Measurements from ENCODE around the gene KCNJ1. TPM values are rescaled to one million over a fixed set of nuclear protein-coding genes. Genes with fewer than 3 reads are reported as not detected.

Gene KCNJ1
- total RNA-seq, 2 experiments from 2014 or later = not detected

- CTCF ChIA-PET = interaction anchor here (0.7 to 1.3 kb wide), 3 partner anchors 61 to 667 kb away, joined by 3 read pairs; no protein-coding TSS in a partner anchor
- POLR2A ChIA-PET = no interaction called here
- no peaks in the 10 kb centered on the region for H3K9me3 Mint-ChIP-seq
These were observed 42.7 kb downstream of the KCNJ1 start for GRCh38 chr11:128824191-128825049.

GRCh38 chr11:128823753-128824152 is 43.3 kb downstream of the KCNJ1 start:
- intact Hi-C loops (cut with micrococcal nuclease) = no loop called here
- DNase-seq = no peak
- Mint-ChIP-seq H3K4me1 (ENCODE audit: low read depth) (no peaks in the 10 kb centered on the region), H3K27me3 (no peaks in the 10 kb centered on the region), H3K36me3 (no peaks in the 10 kb centered on the region), H3K27ac (no peak overlapping the region), H3K4me3 (no peak overlapping the region), H3K9me3 (no peaks in the 10 kb centered on the region)
- ChIA-PET CTCF (no interaction called here), POLR2A (no interaction called here)

More at GRCh38 chr11:128824191-128825049, 42.7 kb downstream of the KCNJ1 start:
- no peaks in the 10 kb centered on the region for H3K4me1 Mint-ChIP-seq (ENCODE audit: low read depth)
- no peaks in the 10 kb centered on the region for H3K27me3 Mint-ChIP-seq
- intact Hi-C loops (cut with micrococcal nuclease) = no loop called here
- DNase-seq = no peak
- H3K36me3 Mint-ChIP-seq = no peaks in the 10 kb centered on the region
- no peak overlapping the region for H3K27ac Mint-ChIP-seq
- no peak overlapping the region for H3K4me3 Mint-ChIP-seq

GRCh38 chr11:128822130-128822529 is 45.0 kb downstream of the KCNJ1 start:
- no peaks in the 10 kb centered on the region for H3K36me3 Mint-ChIP-seq
- H3K9me3 Mint-ChIP-seq = no peaks in the 10 kb centered on the region
- ChIA-PET POLR2A (no interaction called here), CTCF (interaction anchor here (1.4 to 1.5 kb wide), 2 partner anchors 19 to 26 kb away, joined by 3 to 5 read pairs; no protein-coding TSS in a partner anchor)
- no peak overlapping the region for H3K27ac Mint-ChIP-seq
- no peak overlapping the region for H3K4me3 Mint-ChIP-seq
- no peaks in the 10 kb centered on the region for H3K27me3 Mint-ChIP-seq
- intact Hi-C loops (cut with micrococcal nuclease) = no loop called here
- no peaks in the 10 kb centered on the region for H3K4me1 Mint-ChIP-seq (ENCODE audit: low read depth)
- DNase-seq = no peak

- no peak for DNase-seq
- POLR2A ChIA-PET = no interaction called here
- Mint-ChIP-seq H3K9me3 (no peaks in the 10 kb centered on the region), H3K4me3 (no peak overlapping the region), H3K27me3 (no peaks in the 10 kb centered on the region), H3K36me3 (no peaks in the 10 kb centered on the region), H3K27ac (no peak overlapping the region), H3K4me1 (ENCODE audit: low read depth) (no peaks in the 10 kb centered on the region)
- intact Hi-C loops (cut with micrococcal nuclease) = no loop called here
- CTCF ChIA-PET = interaction anchor here (0.9 to 1.5 kb wide), 3 partner anchors 9 to 27 kb away, joined by 3 to 7 read pairs (median 5); no protein-coding TSS in a partner anchor
These were observed 45.5 kb downstream of the KCNJ1 start for GRCh38 chr11:128821556-128821955.

GRCh38 chr11:128819198-128819597 is 47.9 kb downstream of the KCNJ1 start:
- H3K4me3 Mint-ChIP-seq = no peak overlapping the region
- no peak overlapping the region for H3K27ac Mint-ChIP-seq
- intact Hi-C loops (cut with micrococcal nuclease) = no loop called here
- H3K27me3 Mint-ChIP-seq = no peaks in the 10 kb centered on the region
- H3K9me3 Mint-ChIP-seq = no peaks in the 10 kb centered on the region
- no peaks in the 10 kb centered on the region for H3K4me1 Mint-ChIP-seq (ENCODE audit: low read depth)
- no peak for DNase-seq
- ChIA-PET CTCF (no interaction called here), POLR2A (no interaction called here)
- H3K36me3 Mint-ChIP-seq = peaks cover 3% of the 10 kb centered on the region

GRCh38 chr11:128814856-128815705 is 52.0 kb downstream of the KCNJ1 start:
- Mint-ChIP-seq H3K9me3 (no peaks in the 10 kb centered on the region), H3K4me1 (ENCODE audit: low read depth) (peaks cover 11% of the 10 kb centered on the region), H3K36me3 (peaks cover 24% of the 10 kb centered on the region), H3K4me3 (no peak overlapping the region), H3K27me3 (no peaks in the 10 kb centered on the region), H3K27ac (no peak overlapping the region)
- no peak for DNase-seq
- intact Hi-C loops (cut with micrococcal nuclease) = no loop called here
- ChIA-PET CTCF (no interaction called here), POLR2A (no interaction called here)

GRCh38 chr11:128813729-128814128 is 53.4 kb downstream of the KCNJ1 start:
- no peaks in the 10 kb centered on the region for H3K27me3 Mint-ChIP-seq
- no peaks in the 10 kb centered on the region for H3K9me3 Mint-ChIP-seq
- POLR2A ChIA-PET = no interaction called here
- H3K4me1 Mint-ChIP-seq (ENCODE audit: low read depth) = peaks cover 19% of the 10 kb centered on the region
- peaks cover 33% of the 10 kb centered on the region for H3K36me3 Mint-ChIP-seq
- intact Hi-C loops (cut with micrococcal nuclease) = no loop called here
- peak overlapping the region; percentile 23 for H3K27ac Mint-ChIP-seq
- CTCF ChIA-PET = no interaction called here
- DNase-seq = no peak
- H3K4me3 Mint-ChIP-seq = no peak overlapping the region

GRCh38 chr11:128810784-128811514 is 56.1 kb downstream of the KCNJ1 start:
- Mint-ChIP-seq H3K9me3 (no peaks in the 10 kb centered on the region), H3K4me1 (ENCODE audit: low read depth) (peaks cover 33% of the 10 kb centered on the region), H3K27me3 (no peaks in the 10 kb centered on the region), H3K27ac (peak overlapping the region; percentile 82), H3K4me3 (no peak overlapping the region), H3K36me3 (peaks cover 43% of the 10 kb centered on the region)
- CTCF ChIA-PET = interaction anchor here (0.6 to 2.9 kb wide), 4 partner anchors 17 to 40 kb away, joined by 3 to 18 read pairs (median 9); no protein-coding TSS in a partner anchor
- POLR2A ChIA-PET = interaction anchor here (1.2 kb wide), 1 partner anchor 10 kb away, joined by 4 read pairs; no protein-coding TSS in a partner anchor
- intact Hi-C loops (cut with micrococcal nuclease) = no loop called here
- DNase-seq = peak; percentile 43

- Mint-ChIP-seq H3K9me3 (no peaks in the 10 kb centered on the region), H3K36me3 (peaks cover 45% of the 10 kb centered on the region), H3K27me3 (no peaks in the 10 kb centered on the region), H3K27ac (peak overlapping the region; percentile 47), H3K4me1 (ENCODE audit: low read depth) (peaks cover 37% of the 10 kb centered on the region), H3K4me3 (no peak overlapping the region)
- DNase-seq = no peak
- ChIA-PET CTCF (interaction anchor here (1.2 to 2.9 kb wide), 3 partner anchors 19 to 652 kb away, joined by 4 to 15 read pairs (median 4); no protein-coding TSS in a partner anchor), POLR2A (no interaction called here)
- intact Hi-C loops (cut with micrococcal nuclease) = no loop called here
These were observed 58.0 kb downstream of the KCNJ1 start for GRCh38 chr11:128809128-128809527.

- ChIA-PET POLR2A (no interaction called here), CTCF (interaction anchor here (0.6 to 2.9 kb wide), 3 partner anchors 22 to 121 kb away, joined by 3 to 15 read pairs (median 3); no protein-coding TSS in a partner anchor)
- intact Hi-C loops (cut with micrococcal nuclease) = no loop called here
- H3K4me3 Mint-ChIP-seq = no peak overlapping the region
- H3K27ac Mint-ChIP-seq = no peak overlapping the region
- H3K27me3 Mint-ChIP-seq = no peaks in the 10 kb centered on the region
- peaks cover 43% of the 10 kb centered on the region for H3K36me3 Mint-ChIP-seq
- peaks cover 45% of the 10 kb centered on the region for H3K4me1 Mint-ChIP-seq (ENCODE audit: low read depth)
- DNase-seq = no peak
- no peaks in the 10 kb centered on the region for H3K9me3 Mint-ChIP-seq
These were observed 59.2 kb downstream of the KCNJ1 start for GRCh38 chr11:128807909-128808308.

- peak overlapping the region; percentile 71 for H3K27ac Mint-ChIP-seq
- H3K4me1 Mint-ChIP-seq (ENCODE audit: low read depth) = peaks cover 50% of the 10 kb centered on the region
- no peaks in the 10 kb centered on the region for H3K27me3 Mint-ChIP-seq
- no peaks in the 10 kb centered on the region for H3K9me3 Mint-ChIP-seq
- H3K36me3 Mint-ChIP-seq = peaks cover 43% of the 10 kb centered on the region
- POLR2A ChIA-PET = no interaction called here
- H3K4me3 Mint-ChIP-seq = no peak overlapping the region
- CTCF ChIA-PET = interaction anchor here (1.0 to 1.3 kb wide), 2 partner anchors 24 to 79 kb away, joined by 3 to 4 read pairs; no protein-coding TSS in a partner anchor
- intact Hi-C loops (cut with micrococcal nuclease) = no loop called here
- DNase-seq = no peak
These were observed 60.4 kb downstream of the KCNJ1 start for GRCh38 chr11:128806506-128807261.

Data from activated CD4-positive, alpha-beta memory T cell treated with anti-CD3 and anti-CD28 coated beads for 36 hours (primary cell).